Measurements from ENCODE around the gene DKC1. TPM values are rescaled to one million over a fixed set of nuclear protein-coding genes. Genes with fewer than 3 reads are reported as not detected.
"Not testable (repeated sequence)": the region's sequence is repeated elsewhere in the genome, so short reads cannot be mapped to it uniquely, and the experiment has no call there.

Gene DKC1
- total RNA-seq, 2 donors from 2014 or later = 28.5 to 55.0 TPM

GRCh38 chrX:154809939-154810665 is 47.4 kb downstream of the DKC1 start:
- Histone ChIP-seq H3K36me3 (no peaks in the 10 kb centered on the region), H3K4me1 (no peaks in the 10 kb centered on the region), H3K9me3 (no peaks in the 10 kb centered on the region), H3K9ac (ENCODE audit: low read depth in 2 of 2, low read length in 2 of 2) (no peak overlapping the region), H3K4me3 (no peak overlapping the region), H3K27ac (no peak overlapping the region), H3K27me3 (no peaks in the 10 kb centered on the region)
- DNase-seq = no peak
- intact Hi-C loops (cut with DNase I) = no loop called here
- TF ChIP-seq CTCF (IDR thresholded peaks at IDR 0.05) = no peak

- H3K4me3 ChIP-seq = no peak overlapping the region
- H3K36me3 ChIP-seq = no peaks in the 10 kb centered on the region
- H3K4me1 ChIP-seq = no peaks in the 10 kb centered on the region
- intact Hi-C loops (cut with DNase I) = no loop called here
- no peak for TF ChIP-seq CTCF (IDR thresholded peaks at IDR 0.05)
- no peaks in the 10 kb centered on the region for H3K9me3 ChIP-seq
- H3K9ac ChIP-seq (ENCODE audit: low read depth in 2 of 2, low read length in 2 of 2) = no peak overlapping the region
- no peak overlapping the region for H3K27ac ChIP-seq
- no peaks in the 10 kb centered on the region for H3K27me3 ChIP-seq
- DNase-seq = no peak
These were observed 49.9 kb downstream of the DKC1 start for GRCh38 chrX:154812341-154813101.

GRCh38 chrX:154813801-154814200 is 51.1 kb downstream of the DKC1 start:
- H3K9ac ChIP-seq (ENCODE audit: low read depth in 2 of 2, low read length in 2 of 2) = no peak overlapping the region
- no peak for DNase-seq
- no peaks in the 10 kb centered on the region for H3K27me3 ChIP-seq
- intact Hi-C loops (cut with DNase I) = no loop called here
- H3K4me3 ChIP-seq = no peak overlapping the region
- H3K4me1 ChIP-seq = no peaks in the 10 kb centered on the region
- H3K9me3 ChIP-seq = no peaks in the 10 kb centered on the region
- H3K36me3 ChIP-seq = no peaks in the 10 kb centered on the region
- no peak overlapping the region for H3K27ac ChIP-seq
- no peak for TF ChIP-seq CTCF (IDR thresholded peaks at IDR 0.05)

- no peak overlapping the region for H3K27ac ChIP-seq
- intact Hi-C loops (cut with DNase I) = no loop called here
- H3K9ac ChIP-seq (ENCODE audit: low read depth in 2 of 2, low read length in 2 of 2) = no peak overlapping the region
- no peaks in the 10 kb centered on the region for H3K9me3 ChIP-seq
- no peak for TF ChIP-seq CTCF (IDR thresholded peaks at IDR 0.05)
- no peaks in the 10 kb centered on the region for H3K36me3 ChIP-seq
- H3K4me3 ChIP-seq = no peak overlapping the region
- no peaks in the 10 kb centered on the region for H3K4me1 ChIP-seq
- no peaks in the 10 kb centered on the region for H3K27me3 ChIP-seq
- no peak for DNase-seq
These were observed 52.7 kb downstream of the DKC1 start for GRCh38 chrX:154815274-154815818.

GRCh38 chrX:154816326-154816898 is 53.7 kb downstream of the DKC1 start:
- H3K27me3 ChIP-seq; H3K9me3 ChIP-seq; H3K9ac ChIP-seq (ENCODE audit: low read depth in 2 of 2, low read length in 2 of 2); DNase-seq; H3K4me3 ChIP-seq; H3K36me3 ChIP-seq; H3K4me1 ChIP-seq; intact Hi-C loops (cut with DNase I); H3K27ac ChIP-seq: not testable (repeated sequence)

- DNase-seq = not testable (repeated sequence)
These were observed 54.5 kb downstream of the DKC1 start for GRCh38 chrX:154817048-154817618.

More at GRCh38 chrX:154817048-154817618, 54.5 kb downstream of the DKC1 start:
- H3K9ac ChIP-seq (ENCODE audit: low read depth in 2 of 2, low read length in 2 of 2); H3K27ac ChIP-seq; intact Hi-C loops (cut with DNase I); H3K4me1 ChIP-seq; H3K27me3 ChIP-seq; H3K4me3 ChIP-seq; H3K36me3 ChIP-seq; H3K9me3 ChIP-seq: not testable (repeated sequence)
